HG02588 (cell line): ENCODE data around the gene TIMM29.

Source experiments
- ATAC-seq: cut with Tn5 transposase; IDR thresholded peaks from one replicate; pipeline ENCODE4 v1.9.1; 2021; ENCODE audit warnings: mild to moderate bottlenecking, moderate library complexity; ENCODE audit not compliant: unreplicated experiment

The TIMM29 gene

DNA sequence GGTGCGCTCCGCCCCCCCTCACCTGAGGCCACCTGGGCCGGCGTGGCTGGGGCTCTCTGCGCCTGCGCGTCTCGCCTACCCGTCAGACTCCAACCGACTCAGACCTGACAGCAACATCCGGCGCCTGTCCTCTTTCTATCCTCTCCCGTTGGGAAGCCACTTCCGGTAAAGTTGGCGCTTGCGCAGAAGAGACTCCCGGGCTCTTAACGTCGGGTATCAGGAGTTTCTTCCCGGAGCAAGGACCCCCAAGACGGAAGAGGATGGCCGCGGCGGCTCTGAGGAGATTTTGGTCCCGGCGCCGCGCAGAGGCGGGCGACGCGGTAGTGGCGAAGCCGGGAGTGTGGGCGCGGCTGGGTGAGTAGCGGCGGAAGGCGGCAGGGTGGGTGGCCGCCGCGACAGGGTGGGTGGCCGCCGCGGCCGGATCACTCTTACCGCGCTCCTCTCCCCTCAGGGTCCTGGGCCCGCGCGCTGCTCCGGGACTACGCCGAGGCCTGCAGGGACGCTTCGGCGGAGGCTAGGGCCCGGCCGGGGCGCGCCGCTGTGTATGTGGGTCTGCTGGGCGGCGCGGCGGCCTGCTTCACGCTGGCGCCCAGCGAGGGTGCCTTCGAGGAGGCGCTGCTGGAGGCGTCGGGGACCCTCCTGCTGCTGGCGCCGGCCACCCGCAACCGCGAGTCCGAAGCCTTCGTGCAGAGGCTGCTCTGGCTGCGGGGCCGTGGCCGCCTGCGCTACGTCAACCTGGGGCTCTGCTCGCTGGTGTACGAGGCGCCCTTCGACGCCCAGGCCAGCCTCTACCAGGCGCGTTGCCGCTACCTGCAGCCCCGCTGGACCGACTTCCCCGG, at the start of gene TIMM29, which contains the start of gene YIPF2:
TIMM29 (plus strand) TSS at position 249 of the 839 bp plus-strand sequence; CDS start at position 261, 12 bp downstream.
YIPF2 (minus strand) TSS at position 77 of the 839 bp plus-strand sequence. CDS start 229 bp downstream, outside the sequence.
- peak; percentile 64 for ATAC-seq

DNA sequence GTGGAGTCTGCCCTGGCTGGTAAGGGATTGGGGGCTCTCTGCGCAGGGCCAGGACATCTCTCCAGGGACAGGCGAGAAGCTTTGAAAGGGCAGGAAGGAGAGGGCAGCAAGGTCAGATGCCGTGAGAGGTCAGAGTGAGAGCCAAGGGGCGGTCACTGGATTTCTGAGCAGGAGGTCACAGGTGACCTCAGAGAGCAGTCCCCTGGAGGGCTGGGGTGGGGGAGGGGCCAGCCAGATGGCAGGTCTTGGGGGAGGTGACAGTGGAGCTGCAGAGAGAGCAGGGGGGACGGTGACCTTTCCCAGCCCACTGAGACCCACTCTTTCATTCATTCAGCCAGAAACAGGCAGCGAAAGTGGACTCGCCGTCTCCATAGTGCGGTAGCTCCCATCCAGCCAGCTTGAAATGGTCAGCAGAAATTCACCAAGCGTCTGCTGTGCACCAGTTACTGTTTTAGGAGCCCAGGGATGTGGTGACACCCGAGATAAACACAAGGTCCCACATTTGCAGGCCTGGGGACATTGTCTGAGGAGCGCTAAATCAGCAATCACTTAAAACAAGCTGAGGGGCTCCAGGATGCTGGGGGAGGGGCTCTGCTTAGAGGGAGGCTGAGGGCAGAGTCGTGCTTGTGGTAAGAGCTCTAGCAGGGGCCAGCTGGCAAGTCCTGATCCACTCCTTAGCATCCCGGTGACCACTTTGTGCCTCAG, 47.1 kb upstream of the TIMM29 start:
- ATAC-seq: no peak

DNA sequence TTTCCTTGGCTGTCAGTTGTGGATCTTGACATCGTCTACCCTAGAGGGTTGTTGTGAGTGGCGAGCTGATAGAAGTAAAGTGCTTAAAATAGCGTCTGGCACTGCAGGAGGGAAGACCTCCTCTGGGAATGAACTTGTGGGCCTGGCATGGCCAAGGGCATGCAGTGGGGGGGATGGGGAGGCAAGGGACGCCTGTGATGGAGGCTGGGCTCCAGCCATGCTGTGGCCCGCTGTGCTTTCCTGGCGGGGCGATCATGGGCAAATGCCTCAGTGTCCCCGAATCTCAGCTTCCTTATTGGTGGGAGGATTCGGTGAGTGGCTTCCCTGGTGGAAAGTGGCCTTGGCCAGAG, 46.5 kb upstream of the TIMM29 start:
- no peak for ATAC-seq

- no peak for ATAC-seq
These were observed 44.3 kb upstream of the TIMM29 start for GRCh38 chr19:10884274-10884673.

DNA sequence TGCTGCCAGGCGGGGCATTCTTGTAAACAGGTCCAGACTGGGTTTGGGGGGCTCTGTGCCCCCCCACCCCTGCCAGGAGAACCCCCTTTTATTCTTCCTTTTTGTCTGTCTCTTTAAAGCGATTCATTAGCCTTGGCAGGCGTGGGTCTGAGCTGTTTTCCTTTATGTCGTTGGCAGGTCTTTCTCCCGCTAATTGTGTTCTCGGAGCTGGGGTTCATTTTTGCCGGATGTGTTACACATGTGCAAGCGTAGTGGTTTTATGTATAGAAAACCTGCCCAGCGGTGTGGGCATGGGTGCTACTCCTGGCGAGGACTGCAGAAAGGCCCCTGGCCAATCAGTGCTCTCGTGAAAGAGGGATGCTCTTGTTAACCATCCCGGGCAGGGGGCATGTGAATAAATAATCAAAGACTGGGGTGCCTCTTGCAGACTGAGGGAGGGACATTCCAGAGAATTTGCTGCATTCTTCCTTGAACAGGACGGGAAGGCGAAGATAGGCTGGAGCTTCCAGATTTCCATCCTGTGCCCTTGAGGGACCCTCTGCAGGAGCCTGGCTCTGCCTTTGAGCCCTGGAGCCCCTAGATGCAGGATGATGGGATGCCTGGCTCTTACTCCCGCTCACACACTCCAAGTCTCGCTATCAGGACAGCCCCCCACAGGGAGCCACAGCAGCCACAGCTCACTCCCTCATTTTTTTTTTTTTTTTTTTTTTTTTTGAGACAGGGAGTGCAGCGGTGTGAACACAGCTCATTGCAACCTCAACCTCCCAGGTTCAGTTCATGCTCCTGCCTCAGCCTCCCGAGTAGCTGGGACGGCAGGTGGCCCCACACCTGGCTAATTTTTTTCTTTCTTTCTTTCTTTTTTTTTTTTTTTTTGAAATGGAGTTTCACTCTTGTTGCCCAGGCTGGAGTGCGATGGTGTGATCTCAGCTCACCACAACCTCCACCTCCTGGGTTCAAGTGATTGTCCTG, 43.1 kb upstream of the TIMM29 start:
- ATAC-seq: no peak

DNA sequence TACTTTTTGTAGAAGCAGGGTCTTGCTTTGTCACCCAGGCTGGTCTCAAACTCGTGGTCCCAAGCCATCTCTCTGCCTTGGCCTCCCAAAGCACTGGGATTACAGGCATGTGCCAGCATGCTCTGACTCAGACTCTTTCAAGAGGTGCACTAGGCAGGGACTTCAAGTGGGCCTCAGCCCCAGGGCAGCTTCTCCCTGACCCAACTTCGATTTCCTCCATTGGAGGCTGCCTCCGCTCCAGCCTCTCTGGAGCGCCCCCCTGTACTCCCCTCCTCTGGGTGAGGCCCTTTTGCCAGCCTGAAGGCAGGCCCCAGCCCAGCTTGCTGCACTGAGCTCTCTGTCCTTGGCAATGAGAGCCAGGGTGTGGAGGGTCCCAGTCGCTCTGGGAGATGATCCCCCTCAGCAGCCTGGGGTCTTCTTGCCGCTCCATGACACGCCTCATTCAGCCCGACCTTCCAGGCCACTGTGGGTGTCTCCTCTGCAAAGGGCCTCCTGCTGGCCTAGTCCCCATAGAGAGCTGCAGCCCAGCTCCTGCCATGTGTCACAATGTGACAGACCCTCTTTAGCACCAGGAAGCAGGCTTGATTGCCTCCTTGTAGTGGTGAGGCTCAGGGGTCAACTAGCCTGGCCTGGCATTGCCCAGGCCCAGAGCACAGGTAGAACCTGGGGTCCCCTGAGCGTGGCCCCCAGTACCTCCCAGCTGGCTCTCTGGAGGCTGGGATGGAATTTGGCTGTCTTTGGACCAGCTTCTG, 40.8 kb upstream of the TIMM29 start:
- no peak for ATAC-seq

DNA sequence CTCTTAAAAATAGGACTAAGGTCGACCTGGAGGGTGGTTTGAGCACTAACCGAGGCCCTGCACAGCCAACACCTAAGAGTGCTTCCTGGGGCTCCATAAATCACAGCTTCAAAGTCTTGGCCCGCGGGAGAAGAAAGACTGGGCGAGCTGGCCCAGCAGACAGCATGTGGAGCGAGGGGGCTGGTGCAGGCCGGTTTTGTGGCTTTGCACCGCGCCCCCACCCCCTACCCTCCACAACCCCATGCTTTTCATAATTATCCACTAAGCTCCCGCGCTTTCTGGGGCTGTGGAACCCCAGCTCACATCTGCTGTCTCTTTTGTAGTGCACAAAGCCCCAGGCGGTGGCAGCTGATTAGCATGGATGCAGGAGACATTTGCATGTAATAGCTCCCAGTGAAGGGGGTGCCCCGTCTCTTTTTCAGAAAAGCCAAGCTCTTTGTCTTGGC, 40.2 kb upstream of the TIMM29 start:
- ATAC-seq: no peak

GRCh38 chr19:10889880-10890279, 38.7 kb upstream of the TIMM29 start:
- ATAC-seq: no peak

GRCh38 chr19:10891405-10892086, 37.1 kb upstream of the TIMM29 start:
- no peak for ATAC-seq

GRCh38 chr19:10892256-10892655, 36.4 kb upstream of the TIMM29 start:
- ATAC-seq: no peak

DNA sequence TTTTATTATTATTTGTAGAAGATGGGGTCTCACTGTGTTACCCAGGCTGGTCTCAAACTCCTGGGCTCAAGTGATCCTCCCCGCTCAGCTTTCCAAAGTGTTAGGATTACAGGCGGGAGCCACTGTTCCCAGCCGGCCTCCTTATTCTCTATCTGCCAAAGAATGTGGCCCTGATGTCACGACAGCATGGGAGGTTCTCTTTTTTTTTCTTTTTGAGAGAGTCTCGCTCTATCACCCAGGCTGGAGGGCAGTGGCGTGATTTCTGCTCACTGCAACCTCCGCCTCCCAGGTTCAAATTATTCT, 33.7 kb upstream of the TIMM29 start:
- no peak for ATAC-seq

DNA sequence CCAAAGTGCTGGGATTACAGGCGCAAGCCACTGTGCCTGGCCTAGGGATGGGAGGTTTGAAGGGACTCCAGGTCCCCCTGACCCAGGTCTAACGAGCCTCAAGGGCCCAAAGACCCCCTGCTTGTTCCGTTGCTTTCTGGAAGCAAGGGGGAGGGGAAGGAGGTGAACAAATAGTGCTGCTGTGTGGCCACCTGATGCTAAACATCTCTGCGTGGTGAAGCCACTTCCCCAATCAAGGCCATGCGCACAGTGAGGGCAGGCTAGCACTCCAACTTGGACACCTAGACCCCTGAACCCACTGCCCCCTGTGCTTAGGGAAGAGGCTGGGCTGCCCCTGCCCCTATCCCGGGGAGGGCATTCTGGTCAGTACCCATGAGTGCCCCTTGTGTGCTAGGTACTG, 33.2 kb upstream of the TIMM29 start:
- no peak for ATAC-seq

GRCh38 chr19:10895920-10896319, 32.7 kb upstream of the TIMM29 start:
- no peak for ATAC-seq

DNA sequence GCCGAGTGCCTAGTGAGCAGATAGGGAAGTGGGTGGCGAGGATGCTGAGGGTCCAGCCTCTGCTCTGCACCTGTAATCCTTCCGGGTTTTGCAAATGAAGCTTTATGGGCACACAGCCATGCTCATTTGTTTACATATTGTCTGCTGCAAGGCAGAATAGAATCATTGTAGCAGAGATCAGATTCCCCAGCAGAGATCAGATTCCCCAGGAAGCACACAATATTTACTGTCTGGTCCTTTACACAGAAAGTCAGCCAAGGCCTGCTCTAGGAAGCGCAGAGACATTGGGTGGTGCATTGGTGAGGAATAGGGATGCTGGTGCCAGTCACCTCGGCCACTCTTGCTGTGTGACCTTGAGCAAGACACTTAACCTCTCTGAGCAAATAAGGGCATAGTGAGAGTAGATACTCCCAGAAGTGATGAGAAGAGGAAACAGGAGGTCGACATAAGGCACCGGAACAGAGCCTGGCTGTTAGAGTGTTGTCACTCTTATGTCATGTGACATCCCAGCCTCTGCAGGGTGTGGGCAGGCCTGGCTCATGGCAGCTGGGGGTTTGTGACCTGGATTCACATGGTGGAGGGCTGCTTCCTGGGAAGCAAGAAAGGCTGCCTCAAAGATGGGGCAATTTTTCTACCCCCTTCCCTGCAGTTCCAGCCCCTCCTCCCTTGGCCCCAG, 31.6 kb upstream of the TIMM29 start:
- ATAC-seq: no peak

GRCh38 chr19:10898633-10899032, 30.0 kb upstream of the TIMM29 start:
- no peak for ATAC-seq

GRCh38 chr19:10899151-10899653, 29.4 kb upstream of the TIMM29 start:
- ATAC-seq: no peak

DNA sequence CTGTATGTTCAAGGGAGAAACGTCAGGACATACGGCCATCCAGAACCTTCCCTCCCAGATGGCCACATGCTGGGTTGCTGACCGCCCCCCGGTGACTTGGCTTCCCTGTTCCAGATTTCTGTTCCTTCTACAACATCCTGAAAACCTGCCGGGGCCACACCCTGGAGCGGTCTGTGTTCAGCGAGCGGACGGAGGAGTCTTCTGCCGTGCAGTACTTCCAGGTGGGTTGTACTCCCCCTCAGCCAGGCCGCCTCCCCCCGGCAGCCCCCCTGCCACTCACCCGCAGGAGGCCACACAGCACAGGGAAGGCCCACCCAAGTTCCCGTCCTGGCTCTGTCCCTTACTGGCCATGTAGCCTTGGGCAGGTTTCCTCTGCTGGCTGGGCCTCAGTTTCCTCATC, 20.7 kb upstream of the TIMM29 start:
- no peak for ATAC-seq

DNA sequence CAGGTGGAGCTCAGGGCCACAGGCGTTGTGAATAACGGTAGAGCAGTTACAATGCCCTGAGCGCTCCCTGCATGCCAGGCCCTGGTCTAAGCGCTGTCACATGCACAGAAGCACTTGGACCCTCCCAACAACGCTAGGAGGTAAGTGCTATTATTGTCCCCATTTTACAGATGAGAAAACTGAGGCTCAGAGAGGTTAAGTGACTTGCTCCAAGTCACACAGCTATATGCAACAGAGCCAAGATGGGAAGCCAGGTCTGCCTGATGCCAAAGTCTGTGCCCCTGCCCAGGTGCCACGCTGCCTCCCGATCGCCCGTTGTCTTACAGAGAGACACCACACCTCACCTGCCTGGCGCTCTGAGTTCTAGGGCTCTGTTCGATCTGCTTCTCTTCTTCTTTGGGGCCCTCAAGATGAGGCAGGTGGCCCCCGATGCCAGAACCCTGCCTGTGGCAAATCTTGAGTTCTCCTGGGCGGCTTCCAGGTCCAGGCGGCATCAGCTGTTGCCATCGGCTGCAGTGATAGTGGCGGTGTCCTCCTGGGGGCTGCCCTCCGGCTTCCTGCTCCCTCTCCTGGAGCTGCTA, 20.1 kb upstream of the TIMM29 start:
- no peak for ATAC-seq
